GM12878 (cell line): ENCODE measurements around the gene C1QTNF3. TPM values are rescaled to one million over a fixed set of nuclear protein-coding genes. Genes with fewer than 3 reads are reported as not detected.

ENCODE experiments used
- ATAC-seq: fragments of 200-7000 bp; cut with Tn5 transposase; 3 replicates; pipeline ENCODE4 v1.9.1; 2020; ENCODE audit warnings: mild to moderate bottlenecking, moderate library complexity
- BruUV-seq: library from RNA; stranded (reverse); fragments of 400-500 nt; replicated peaks from 2 replicates; lab custom pipeline; 2021; lab: Mats Ljungman, UMichigan
- CTCF ChIA-PET: fragments of 300-600 bp; sonication (Branson Sonifier 250); formaldehyde crosslinking; extraction: SDS; loops from one replicate; lab custom pipeline; 2021; ENCODE audit warnings: inconsistent platforms; lab: Yijun Ruan, JAX
- POLR2A ChIA-PET: fragments of 350-600 bp; formaldehyde crosslinking; extraction: SDS; loops from one replicate; lab custom pipeline; 2021; ENCODE audit warnings: inconsistent platforms; lab: Charles Lee
- RAD21 ChIA-PET: fragments of 300-600 bp; sonication (Branson Sonifier 250); formaldehyde crosslinking; loops from one replicate; lab custom pipeline; 2023; ENCODE audit warnings: antibody characterized with exemption; ENCODE audit not compliant: unreplicated experiment; lab: Charles Lee
- SMC1A ChIA-PET: fragments of 300-600 bp; sonication (Branson Sonifier 250); formaldehyde crosslinking; loops from one replicate; lab custom pipeline; 2023; ENCODE audit not compliant: unreplicated experiment, uncharacterized antibody; lab: Charles Lee
- DNase-seq: peaks from one replicate; pipeline ENCODE4 v3.0.0-alpha.2; 2011; ENCODE audit warnings: low read depth, low spot score
- FAIRE-seq: peaks from 3 replicates; lab custom pipeline; 2011; peaks lifted over from hg19 to GRCh38; lab: Jason Lieb, UNC
- H2AFZ ChIP-seq: 2 replicates; pipeline ENCODE4 v1.6.0; 2011; ENCODE audit warnings: low read depth, low read length, control low read depth; ENCODE audit not compliant: control insufficient read depth
- H3K27ac ChIP-seq: 2 replicates; pipeline ENCODE4 v1.5.1; 2011; ENCODE audit warnings: control low read depth; ENCODE audit not compliant: control insufficient read depth, insufficient read depth
- H3K27me3 ChIP-seq, 2 experiments: replicated peaks in 1 of 2; 2 replicates each; pipeline versions ENCODE4 v1.6.0 to v1.6.1; 2011; ENCODE audit warnings: low read length in 1 of 2; ENCODE audit not compliant: control insufficient read depth in 2 of 2, insufficient read depth in 2 of 2
- H3K36me3 ChIP-seq, 2 experiments: 2 replicates each; pipeline ENCODE4 v1.5.1; 2011; ENCODE audit warnings: low read length in 1 of 2; ENCODE audit not compliant: control insufficient read depth in 2 of 2, insufficient read depth in 2 of 2
- H3K4me1 ChIP-seq: 2 replicates; pipeline ENCODE4 v1.6.1; 2011; ENCODE audit warnings: mild to moderate bottlenecking, low read length, moderate library complexity, mixed read lengths; ENCODE audit not compliant: control insufficient read depth, insufficient read depth
- H3K4me2 ChIP-seq: 2 replicates; pipeline ENCODE4 v1.6.0; 2011; ENCODE audit warnings: control low read depth; ENCODE audit not compliant: control insufficient read depth, insufficient read depth
- H3K4me3 ChIP-seq: fragments of 200-600 bp; sonication (generic); 2 replicates; pipeline ENCODE4 v1.5.1; 2016
- H3K79me2 ChIP-seq: 2 replicates; pipeline ENCODE4 v1.6.0; 2011; ENCODE audit warnings: low read length; ENCODE audit not compliant: control insufficient read depth, insufficient read depth
- H3K9ac ChIP-seq: 2 replicates; pipeline ENCODE4 v1.8.0; 2011; ENCODE audit warnings: low read length, control low read depth, mixed read lengths; ENCODE audit not compliant: control insufficient read depth, insufficient read depth
- H3K9me3 ChIP-seq: replicated peaks from 3 replicates; pipeline ENCODE4 v1.5.1; 2011; ENCODE audit warnings: mild to moderate bottlenecking, low read length; ENCODE audit not compliant: control insufficient read depth, insufficient read depth
- H4K20me1 ChIP-seq: 2 replicates; pipeline ENCODE4 v1.6.0; 2011; ENCODE audit not compliant: control insufficient read depth, insufficient read depth
- IRF4 ChIP-seq: IDR thresholded peaks from 2 replicates; pipeline ENCODE4 v1.6.1; 2011; ENCODE audit warnings: low read depth, low read length
- KDM1A ChIP-seq: fragments of 200-600 bp; sonication (generic); IDR thresholded peaks from 2 replicates; pipeline ENCODE4 v1.6.1; 2016; ENCODE audit warnings: borderline replicate concordance
- MAX ChIP-seq: IDR thresholded peaks from 2 replicates; pipeline ENCODE4 v1.6.1; 2012; ENCODE audit warnings: low read depth, low read length, improper control_type of control experiment
- MLLT1 ChIP-seq: fragments of 450-650 bp; IDR thresholded peaks from 2 replicates; pipeline ENCODE4 v1.6.1; 2016; ENCODE audit warnings: mild to moderate bottlenecking
- MTA2 ChIP-seq: fragments of 450-650 bp; IDR thresholded peaks from 2 replicates; pipeline ENCODE4 v1.6.1; 2016; ENCODE audit warnings: low read depth, mild to moderate bottlenecking, moderate library complexity
- NKRF ChIP-seq: fragments of 450-650 bp; conservative IDR thresholded peaks from 2 replicates; pipeline ENCODE4 v1.6.1; 2017; ENCODE audit warnings: mild to moderate bottlenecking, moderate library complexity
- SMAD1 ChIP-seq: fragments of 450-650 bp; IDR thresholded peaks from 2 replicates; pipeline ENCODE4 v1.6.1; 2018; ENCODE audit warnings: mild to moderate bottlenecking, low read depth; ENCODE audit not compliant: partially characterized antibody
- SP1 ChIP-seq: IDR thresholded peaks from one replicate; pipeline ENCODE4 v1.6.1; 2011; ENCODE audit warnings: low read depth, low read length
- TAF1 ChIP-seq: IDR thresholded peaks from 2 replicates; pipeline ENCODE4 v1.6.1; 2011; ENCODE audit warnings: mild to moderate bottlenecking, low read depth, low read length, borderline replicate concordance
- USF2 ChIP-seq: IDR thresholded peaks from 2 replicates; pipeline ENCODE4 v1.6.1; 2011; ENCODE audit warnings: low read depth, low read length, improper control_type of control experiment, borderline replicate concordance
- WRNIP1 ChIP-seq: IDR thresholded peaks from 2 replicates; pipeline ENCODE4 v1.6.1; 2011; ENCODE audit warnings: low read depth, low read length, improper control_type of control experiment, borderline replicate concordance
- ZNF687 ChIP-seq: fragments of 450-650 bp; IDR thresholded peaks from 2 replicates; pipeline ENCODE4 v1.6.1; 2017; ENCODE audit warnings: mild to moderate bottlenecking, moderate library complexity
- ZSCAN29 ChIP-seq: fragments of 450-650 bp; IDR thresholded peaks from 2 replicates; pipeline ENCODE4 v1.6.1; 2017; ENCODE audit warnings: mild to moderate bottlenecking, moderate library complexity
- WGBS: methylation state at CpG from one replicate; pipeline ENCODE4 v1.1.6; 2016; ENCODE audit warnings: low lambda C conversion rate; ENCODE audit not compliant: insufficient replicate concordance, insufficient coverage; ENCODE audit errors: missing lambda C conversion rate; 5-methylcytosine and 5-hydroxymethylcytosine counted together
- in situ Hi-C: fragments of 300-500 bp; cut with MboI; formaldehyde crosslinking; loops from 9 replicates; pipeline ENCODE4 v1.14.3; 2018; ENCODE audit warnings: mixed read lengths
- intact Hi-C: fragments of 100-400 bp; cut with micrococcal nuclease; formaldehyde crosslinking; loops from one replicate; pipeline ENCODE4 v1.14.2; 2022; ENCODE audit not compliant: unreplicated experiment
- polyA plus RNA-seq, 11 experiments: library from polyadenylated mRNA; depleted of rRNA in 4 of 11; unstranded in 6 of 11; stranded (reverse) in 5 of 11; fragments of >200 nt; fragmentation: Nextera tagmentation in 4 of 11; fragmentation: Illumina TruSeq in 1 of 11; extraction: Ambion mirVana in 4 of 11; extraction: Trizol in 1 of 11; gene quantifications; 1 replicate in 1 of 11; 2 replicates in 10 of 11; pipeline versions ENCODE4 v1.2.1 to v1.2.3, GENCODE V29; 2011 to 2016; ENCODE audit warnings: inconsistent platforms in 2 of 11, missing spikeins in 2 of 11, low read depth in 1 of 11
- total RNA-seq, 4 experiments: library from RNA; depleted of rRNA in 3 of 4; stranded (reverse); fragments of >200 nt in 3 of 4; fragmentation: Illumina TruSeq in 1 of 4; extraction: Trizol in 1 of 4; gene quantifications; 2 replicates each; pipeline versions ENCODE4 v1.2.1 to v1.2.3, GENCODE V29; 2013 to 2021

C1QTNF3 gene
- total and polyA plus RNA-seq, 10 of the 15 experiments (the other 5 are each of a cell fraction or from before 2014, with no cell fraction given) = 0.39 to 6.3 (median 1.3) TPM

GRCh38 chr5:34059977-34060376 is 17.0 kb upstream of the C1QTNF3 start:
- POLR2A ChIA-PET = no interaction called here

More at GRCh38 chr5:34059977-34060376, 17.0 kb upstream of the C1QTNF3 start:
- FAIRE-seq (no peak), ATAC-seq (no peak), DNase-seq (no peak)
- Histone ChIP-seq H3K9ac (no peak overlapping the region), H4K20me1 (no peaks in the 10 kb centered on the region), H3K27me3 (no peaks in the 10 kb centered on the region), H3K4me1 (no peaks in the 10 kb centered on the region), H2AFZ (no peak overlapping the region), H3K27ac (no peak overlapping the region), H3K9me3 (no peaks in the 10 kb centered on the region; the same call in 2 of the 3 replicates), H3K79me2 (no peaks in the 10 kb centered on the region), H3K36me3 (no peaks in the 10 kb centered on the region), H3K4me2 (no peak overlapping the region), H3K4me3 (no peak overlapping the region)
- TF ChIP-seq ZNF687 = no peak
- no peak for TF ChIP-seq USF2
- TF ChIP-seq MTA2 = no peak
- TF ChIP-seq KDM1A = no peak
- no peak for TF ChIP-seq SMAD1
- TF ChIP-seq MLLT1 = no peak
- no peak for TF ChIP-seq WRNIP1
- no peak for TF ChIP-seq MAX
- TF ChIP-seq NKRF = no peak
- TF ChIP-seq SP1 = no peak
- no peak for TF ChIP-seq TAF1
- no peak for TF ChIP-seq IRF4
- TF ChIP-seq ZSCAN29 = no peak
- 100% methylated on average over 1 of the region's 1 CpG for WGBS
- in situ Hi-C loops (no loop called here), intact Hi-C loops (no loop called here)
- CTCF ChIA-PET = no interaction called here
- SMC1A ChIA-PET = no interaction called here
- RAD21 ChIA-PET = no interaction called here
- no TSS peak for BruUV-seq
